Kidney (tissue), 14 donors: ENCODE results near the gene UPF1. TPM values are rescaled to one million over a fixed set of nuclear protein-coding genes. Genes with fewer than 3 reads are reported as not detected.

ENCODE experiments used
- DNase-seq, 5 donors: peaks; one replicate each; pipeline ENCODE4 v3.0.0-alpha.2; 2013 to 2020
- FAIRE-seq: peaks from 2 replicates; lab custom pipeline; 2012; peaks lifted over from hg19 to GRCh38; lab: Jason Lieb, UNC
- H3K27ac ChIP-seq, 2 donors: one replicate each; pipeline ENCODE4 v1.7.0; 2013; ENCODE audit warnings: low read depth in 2 of 2, low read length in 2 of 2, inconsistent platforms in 1 of 2
- H3K27me3 ChIP-seq: one replicate; pipeline ENCODE4 v1.7.1; 2013; ENCODE audit warnings: low read length, inconsistent platforms; ENCODE audit not compliant: control insufficient read depth, insufficient read depth
- H3K36me3 ChIP-seq, 3 donors: one replicate each; pipeline versions ENCODE4 v1.7.0 to v1.7.1; 2013; ENCODE audit warnings: low read length in 3 of 3, control low read depth in 1 of 3, inconsistent platforms in 1 of 3; ENCODE audit not compliant: insufficient read depth in 3 of 3, control insufficient read depth in 2 of 3
- H3K4me1 ChIP-seq, 3 donors: one replicate each; pipeline versions ENCODE4 v1.7.0 to v1.7.1; 2013; ENCODE audit warnings: low read length in 3 of 3, inconsistent platforms in 1 of 3, low read depth in 1 of 3; ENCODE audit not compliant: control insufficient read depth in 2 of 3, insufficient read depth in 2 of 3
- H3K4me3 ChIP-seq, 3 donors: one replicate each; pipeline versions ENCODE4 v1.7.0 to v1.8.1; 2013; ENCODE audit warnings: low read length in 3 of 3, control low read depth in 1 of 3, inconsistent platforms in 1 of 3
- H3K9ac ChIP-seq, 3 donors: one replicate each; pipeline versions ENCODE4 v1.7.0 to v1.7.1; 2013; ENCODE audit warnings: low read length in 3 of 3, control low read depth in 1 of 3, inconsistent platforms in 1 of 3
- H3K9me3 ChIP-seq, 3 donors: one replicate each; pipeline versions ENCODE4 v1.7.0 to v1.7.1; 2013; ENCODE audit warnings: low read length in 3 of 3, control low read depth in 1 of 3, inconsistent platforms in 1 of 3; ENCODE audit not compliant: control insufficient read depth in 2 of 3, insufficient read depth in 1 of 3
- intact Hi-C: fragments of 100-400 bp; cut with DNase I; formaldehyde crosslinking; loops from one replicate; pipeline ENCODE4 v1.11.1; 2022
- polyA plus RNA-seq: library from polyadenylated mRNA; stranded (reverse); fragments of 350-450 nt; fragmentation: Illumina TruSeq; extraction: RNeasy Lipid Tissue Mini Kit (QIAGEN cat#74804); gene quantifications from one replicate; pipeline ENCODE4 v1.2.3, GENCODE V29; 2014; ENCODE audit warnings: low read depth, low replicate concordance; ENCODE audit not compliant: insufficient read depth
- total RNA-seq: library from RNA; stranded (reverse); fragmentation: NEBNext Ultra II Directional; extraction: Animal tissue kit (Norgen Biotek cat#: 25700); gene quantifications from one replicate; pipeline ENCODE4 v1.2.1, GENCODE V29; 2021
- TF ChIP-seq, protein P1 (sequence below): IDR thresholded peaks from 3 replicates; pipeline ENCODE4 v1.5.1; 2012; ENCODE audit warnings: mild to moderate bottlenecking, moderate library complexity, borderline replicate concordance; ENCODE audit not compliant: insufficient read depth; ENCODE audit errors: extremely low read depth
- donor health status: control.
- donor health status: control.
- donor health status: control.
- donor health status: control.
- donor health status: control.
- donor health status: DM: yes; HTN: yes; CAD: no.
- donor health status: Normal renal cell carcinoma (clear cell type).

The UPF1 gene
- total and polyA plus RNA-seq, 2 donors from 2014 or later = 34.2 to 70.1 TPM

- Histone ChIP-seq H3K36me3 (peaks cover 0 to 7% (median 0%) of the 10 kb centered on the region in 3 donors), H3K27ac (no peak overlapping the region), H3K9ac (no peak overlapping the region), H3K4me3 (no peak overlapping the region), H3K27me3 (no peaks in the 10 kb centered on the region), H3K9me3 (no peaks in the 10 kb centered on the region), H3K4me1 (no peaks in the 10 kb centered on the region)
- FAIRE-seq = no peak
- intact Hi-C loops = no loop called here
- TF ChIP-seq, protein P1, sequence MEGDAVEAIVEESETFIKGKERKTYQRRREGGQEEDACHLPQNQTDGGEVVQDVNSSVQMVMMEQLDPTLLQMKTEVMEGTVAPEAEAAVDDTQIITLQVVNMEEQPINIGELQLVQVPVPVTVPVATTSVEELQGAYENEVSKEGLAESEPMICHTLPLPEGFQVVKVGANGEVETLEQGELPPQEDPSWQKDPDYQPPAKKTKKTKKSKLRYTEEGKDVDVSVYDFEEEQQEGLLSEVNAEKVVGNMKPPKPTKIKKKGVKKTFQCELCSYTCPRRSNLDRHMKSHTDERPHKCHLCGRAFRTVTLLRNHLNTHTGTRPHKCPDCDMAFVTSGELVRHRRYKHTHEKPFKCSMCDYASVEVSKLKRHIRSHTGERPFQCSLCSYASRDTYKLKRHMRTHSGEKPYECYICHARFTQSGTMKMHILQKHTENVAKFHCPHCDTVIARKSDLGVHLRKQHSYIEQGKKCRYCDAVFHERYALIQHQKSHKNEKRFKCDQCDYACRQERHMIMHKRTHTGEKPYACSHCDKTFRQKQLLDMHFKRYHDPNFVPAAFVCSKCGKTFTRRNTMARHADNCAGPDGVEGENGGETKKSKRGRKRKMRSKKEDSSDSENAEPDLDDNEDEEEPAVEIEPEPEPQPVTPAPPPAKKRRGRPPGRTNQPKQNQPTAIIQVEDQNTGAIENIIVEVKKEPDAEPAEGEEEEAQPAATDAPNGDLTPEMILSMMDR = no peak
- DNase-seq = no peak
These were observed 75.1 kb downstream of the UPF1 start for GRCh38 chr19:18906605-18907519.

- Histone ChIP-seq H3K9ac (no peak overlapping the region), H3K27ac (no peak overlapping the region), H3K27me3 (no peaks in the 10 kb centered on the region), H3K4me1 (no peaks in the 10 kb centered on the region), H3K9me3 (no peaks in the 10 kb centered on the region), H3K36me3 (peaks cover 0 to 5% (median 0%) of the 10 kb centered on the region in 3 donors), H3K4me3 (no peak overlapping the region)
- DNase-seq (no peak), FAIRE-seq (no peak)
- TF ChIP-seq, protein P1 = no peak
- intact Hi-C loops = no loop called here
These were observed 77.3 kb downstream of the UPF1 start for GRCh38 chr19:18908917-18909619.

DNA sequence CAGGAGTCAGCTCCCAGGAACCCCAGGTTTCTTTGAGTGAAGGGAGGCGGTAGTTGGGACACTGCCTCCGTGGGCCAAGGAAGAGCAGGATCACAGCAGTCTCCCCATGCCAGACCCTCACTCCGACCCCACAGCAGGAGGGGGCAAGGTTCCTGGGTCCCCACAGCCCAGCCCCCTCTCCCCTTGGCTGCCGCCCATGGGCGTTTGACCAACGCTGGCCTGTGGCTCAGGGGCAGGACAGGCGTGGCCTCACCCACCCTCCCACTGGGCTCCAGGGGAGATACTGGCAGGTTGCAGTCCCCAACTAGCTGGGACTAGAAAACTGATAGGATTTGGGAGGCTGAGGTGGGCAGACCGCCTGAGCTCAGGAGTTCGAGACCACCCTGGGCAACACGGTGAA lies 78.3 kb downstream of the UPF1 start:
- FAIRE-seq (no peak), DNase-seq (no peak)
- Histone ChIP-seq H3K4me1 (no peaks in the 10 kb centered on the region), H3K27me3 (no peaks in the 10 kb centered on the region), H3K9ac (no peak overlapping the region), H3K4me3 (no peak overlapping the region), H3K9me3 (no peaks in the 10 kb centered on the region), H3K36me3 (peaks cover 0 to 3% (median 0%) of the 10 kb centered on the region in 3 donors), H3K27ac (no peak overlapping the region)
- TF ChIP-seq, protein P1 = no peak
- intact Hi-C loops = no loop called here
